ENCODE results near the gene CFTR. TPM values are rescaled to one million over a fixed set of nuclear protein-coding genes. Genes with fewer than 3 reads are reported as not detected.

CFTR gene
- total and polyA plus RNA-seq, 7 experiments from 2014 or later: not detected

DNA sequence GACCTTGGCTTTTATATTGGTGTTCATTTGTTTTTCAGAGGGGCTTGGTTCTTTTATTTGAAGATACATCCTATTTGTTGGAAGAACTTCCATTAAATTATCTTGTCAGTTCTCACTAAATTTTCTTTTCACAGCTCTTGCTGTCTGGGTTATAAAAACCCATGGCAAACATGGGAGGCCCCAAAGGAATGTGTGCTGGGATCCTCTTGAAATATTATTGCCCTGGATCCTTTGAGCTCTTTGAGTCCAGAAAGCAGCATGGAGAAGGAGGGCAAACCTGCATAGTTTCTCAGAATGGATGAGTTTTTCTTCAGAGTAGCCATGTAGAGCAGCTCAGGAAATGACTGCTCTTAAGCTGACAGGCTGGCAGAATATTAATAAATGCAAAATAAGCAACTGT, 206.0 kb downstream of the CFTR start:
- CTCF ChIA-PET: no interaction called here

DNA sequence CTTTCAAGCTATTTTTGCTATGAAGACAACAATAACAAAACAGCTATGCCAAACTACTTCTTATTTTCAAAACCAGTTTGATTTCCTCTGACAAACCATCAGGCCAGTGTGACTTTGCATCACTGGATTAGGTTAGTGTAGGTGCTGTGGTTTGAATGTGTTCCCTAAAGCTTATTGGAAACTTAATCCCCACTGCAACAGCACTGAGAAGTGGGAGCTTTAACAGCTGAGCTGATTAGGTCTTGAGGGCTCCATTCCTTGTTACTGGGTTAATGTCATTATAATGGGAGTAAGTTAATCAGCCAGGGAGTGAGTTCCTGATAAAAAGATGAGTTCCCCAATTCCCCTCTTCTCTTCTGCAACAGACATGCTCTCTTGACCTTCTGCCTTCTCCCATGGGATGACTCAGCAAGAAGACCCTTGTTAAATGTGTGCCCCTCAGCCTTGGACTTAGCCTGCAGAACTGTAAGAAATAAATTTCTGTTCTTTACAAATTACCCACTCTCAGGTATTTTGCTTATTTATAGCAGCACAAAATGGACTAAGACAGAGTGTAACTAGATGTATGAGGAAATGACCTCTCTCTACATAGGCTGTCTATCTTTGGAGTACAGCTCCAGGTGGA, 206.6 kb downstream of the CFTR start:
- Mint-ChIP-seq H3K4me3 (no peak overlapping the region), H3K4me1 (no peaks in the 10 kb centered on the region), H3K9me3 (peaks cover 0 to 10% (median 0%) of the 10 kb centered on the region in 11 donors), H3K36me3 (no peaks in the 10 kb centered on the region), H3K27ac (no peak overlapping the region), H3K27me3 (peaks cover 0 to 7% (median 0%) of the 10 kb centered on the region in 5 donors)
- intact Hi-C loops (cut with micrococcal nuclease): no loop called here
- no peaks in the 10 kb centered on the region for H3K27me3 ChIP-seq (ENCODE audit: control insufficient read depth in 2 of 2, insufficient read depth in 2 of 2, low read length in 2 of 2)
- DNase-seq (no peak), ATAC-seq (no peak)
- ChIA-PET POLR2A (no interaction called here), CTCF (no interaction called here)
- H3K4me1 ChIP-seq (ENCODE audit: control insufficient read depth in 2 of 2, insufficient read depth in 2 of 2, low read length in 2 of 2): no peaks in the 10 kb centered on the region
- H3K36me3 ChIP-seq (ENCODE audit: control insufficient read depth in 2 of 3, insufficient read depth in 3 of 3, low read length in 3 of 3): no peaks in the 10 kb centered on the region
- no peak overlapping the region for H3K27ac ChIP-seq (ENCODE audit: low read depth, low read length)
- no peaks in the 10 kb centered on the region for H3K9me3 ChIP-seq (ENCODE audit: control insufficient read depth in 2 of 3, low read length in 3 of 3)
- H3K4me3 ChIP-seq (ENCODE audit: low read length): no peak overlapping the region

More for the DNA sequence above, 206.0 kb downstream of the CFTR start:
- H3K36me3 Mint-ChIP-seq: no peaks in the 10 kb centered on the region
- no peak overlapping the region for H3K4me3 Mint-ChIP-seq
- POLR2A ChIA-PET: no interaction called here
- H3K4me3 ChIP-seq (ENCODE audit: low read length): no peak overlapping the region
- no peak for DNase-seq
- H3K4me1 Mint-ChIP-seq: no peaks in the 10 kb centered on the region
- no peak for ATAC-seq
- no peak overlapping the region for H3K27ac ChIP-seq (ENCODE audit: low read depth, low read length)
- H3K27me3 ChIP-seq (ENCODE audit: control insufficient read depth in 2 of 2, insufficient read depth in 2 of 2, low read length in 2 of 2): no peaks in the 10 kb centered on the region
- no peaks in the 10 kb centered on the region for H3K4me1 ChIP-seq (ENCODE audit: control insufficient read depth in 2 of 2, insufficient read depth in 2 of 2, low read length in 2 of 2)
- no peak overlapping the region for H3K27ac Mint-ChIP-seq
- H3K36me3 ChIP-seq (ENCODE audit: control insufficient read depth in 2 of 3, insufficient read depth in 3 of 3, low read length in 3 of 3): no peaks in the 10 kb centered on the region
- peaks cover 0 to 7% (median 0%) of the 10 kb centered on the region in 5 donors for H3K27me3 Mint-ChIP-seq
- H3K9me3 Mint-ChIP-seq: peaks cover 0 to 10% (median 0%) of the 10 kb centered on the region in 11 donors
- H3K9me3 ChIP-seq (ENCODE audit: control insufficient read depth in 2 of 3, low read length in 3 of 3): no peaks in the 10 kb centered on the region
- intact Hi-C loops (cut with micrococcal nuclease): no loop called here

DNA sequence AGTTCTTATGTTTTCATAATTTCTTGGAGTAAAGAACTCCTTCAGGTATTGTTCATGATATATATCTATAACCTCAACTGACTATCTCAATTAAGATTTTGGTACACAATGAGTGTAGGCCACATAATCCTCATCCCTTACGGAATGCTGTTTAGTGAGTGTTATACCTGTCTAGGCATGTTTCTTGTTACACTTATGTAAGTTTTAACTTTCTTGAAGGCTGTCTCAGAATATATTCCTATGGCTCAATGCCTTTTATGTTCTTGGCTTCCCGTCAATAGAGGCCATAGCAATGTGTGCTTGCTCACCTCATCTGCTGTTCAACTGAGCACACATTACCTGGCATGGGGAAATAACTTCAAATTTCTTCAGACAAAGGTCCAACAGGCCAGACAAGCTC, 208.3 kb downstream of the CFTR start:
- ChIA-PET CTCF (no interaction called here), POLR2A (no interaction called here)
- Histone ChIP-seq H3K4me3 (ENCODE audit: low read length) (no peak overlapping the region), H3K27ac (ENCODE audit: low read depth, low read length) (no peak overlapping the region), H3K27me3 (ENCODE audit: control insufficient read depth in 2 of 2, insufficient read depth in 2 of 2, low read length in 2 of 2) (no peaks in the 10 kb centered on the region), H3K4me1 (ENCODE audit: control insufficient read depth in 2 of 2, insufficient read depth in 2 of 2, low read length in 2 of 2) (no peaks in the 10 kb centered on the region), H3K9me3 (ENCODE audit: control insufficient read depth in 2 of 3, low read length in 3 of 3) (no peaks in the 10 kb centered on the region), H3K36me3 (ENCODE audit: control insufficient read depth in 2 of 3, insufficient read depth in 3 of 3, low read length in 3 of 3) (no peaks in the 10 kb centered on the region)
- H3K36me3 Mint-ChIP-seq: no peaks in the 10 kb centered on the region
- peaks cover 0 to 10% (median 2%) of the 10 kb centered on the region in 11 donors for H3K9me3 Mint-ChIP-seq
- ATAC-seq (no peak), DNase-seq (no peak)
- H3K4me1 Mint-ChIP-seq: no peaks in the 10 kb centered on the region
- H3K27me3 Mint-ChIP-seq: peaks cover 0 to 7% (median 0%) of the 10 kb centered on the region in 5 donors
- intact Hi-C loops (cut with micrococcal nuclease): no loop called here
- no peak overlapping the region for H3K4me3 Mint-ChIP-seq
- H3K27ac Mint-ChIP-seq: no peak overlapping the region

DNA sequence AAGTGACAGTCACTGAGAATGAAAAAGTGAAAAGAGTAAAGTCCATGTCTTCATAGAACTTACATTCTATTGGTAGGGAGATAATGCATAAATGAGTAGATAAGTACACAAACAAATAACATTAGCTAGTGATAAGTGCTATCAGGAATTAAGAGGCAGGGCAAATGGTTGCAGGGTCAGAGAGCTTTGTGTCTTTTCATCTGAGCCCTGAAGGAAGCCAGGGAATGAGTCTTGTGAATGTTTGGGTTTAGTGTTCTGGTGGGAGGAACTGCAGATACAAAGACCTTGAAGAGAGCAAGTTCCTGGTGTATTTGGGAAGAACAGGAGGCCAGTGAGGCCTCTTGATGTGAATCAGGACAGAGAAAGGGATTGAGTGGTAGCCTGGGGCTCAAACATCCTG, 209.6 kb downstream of the CFTR start:
- Histone ChIP-seq H3K4me1 (ENCODE audit: control insufficient read depth in 2 of 2, insufficient read depth in 2 of 2, low read length in 2 of 2) (no peaks in the 10 kb centered on the region), H3K36me3 (ENCODE audit: control insufficient read depth in 2 of 3, insufficient read depth in 3 of 3, low read length in 3 of 3) (no peaks in the 10 kb centered on the region), H3K27ac (ENCODE audit: low read depth, low read length) (no peak overlapping the region), H3K27me3 (ENCODE audit: control insufficient read depth in 2 of 2, insufficient read depth in 2 of 2, low read length in 2 of 2) (no peaks in the 10 kb centered on the region), H3K4me3 (ENCODE audit: low read length) (no peak overlapping the region), H3K9me3 (ENCODE audit: control insufficient read depth in 2 of 3, low read length in 3 of 3) (no peaks in the 10 kb centered on the region)
- Mint-ChIP-seq H3K36me3 (no peaks in the 10 kb centered on the region), H3K27me3 (peaks cover 0 to 7% (median 0%) of the 10 kb centered on the region in 5 donors), H3K9me3 (peaks cover 0 to 10% (median 4%) of the 10 kb centered on the region in 11 donors), H3K4me1 (no peaks in the 10 kb centered on the region), H3K4me3 (no peak overlapping the region), H3K27ac (no peak overlapping the region)
- intact Hi-C loops (cut with micrococcal nuclease): no loop called here
- ChIA-PET POLR2A (no interaction called here), CTCF (no interaction called here)
- ATAC-seq: no peak
- DNase-seq: no peak

DNA sequence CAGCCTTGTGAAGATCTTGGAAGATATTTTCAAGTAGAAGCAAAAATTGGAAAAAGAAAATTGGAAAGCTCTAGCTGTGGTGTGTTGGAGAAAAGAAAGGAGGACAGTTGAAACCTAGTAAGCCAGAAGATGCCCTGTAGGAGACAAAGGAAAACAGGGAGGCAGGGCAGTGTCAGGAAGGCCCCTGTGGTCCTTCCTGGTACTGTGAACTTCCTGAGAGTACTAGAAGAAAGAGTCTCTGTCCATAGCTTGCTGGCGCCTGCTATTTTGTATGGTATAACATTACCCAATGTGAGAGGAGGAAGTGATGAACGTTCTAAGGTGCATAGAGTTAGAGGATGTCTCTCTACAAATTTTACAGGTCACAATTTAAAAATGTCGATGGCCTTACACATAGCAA, 210.3 kb downstream of the CFTR start:
- POLR2A ChIA-PET: no interaction called here
- no peak for ATAC-seq
- peaks cover 0 to 10% (median 4%) of the 10 kb centered on the region in 11 donors for H3K9me3 Mint-ChIP-seq

DNA sequence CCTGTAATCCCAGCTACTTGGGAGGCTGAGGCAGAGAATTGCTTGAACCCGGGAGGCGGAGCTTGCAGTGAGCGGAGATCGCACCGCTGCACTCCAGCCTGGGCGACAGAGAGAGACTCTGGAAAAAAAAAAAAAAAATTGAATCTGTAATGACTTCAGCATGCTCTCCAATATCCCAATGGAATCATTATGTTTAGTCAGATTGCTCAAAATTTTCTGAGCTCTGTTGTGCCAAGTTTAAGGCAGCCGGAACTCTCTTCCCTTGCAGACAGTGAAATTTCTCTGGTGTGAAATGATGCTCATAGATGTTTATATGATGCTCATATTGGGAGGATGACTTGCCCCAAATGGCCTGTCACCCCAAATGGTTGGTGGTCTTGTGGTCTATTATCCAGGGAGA, 212.5 kb downstream of the CFTR start:
- no peaks in the 10 kb centered on the region for H3K4me1 Mint-ChIP-seq
- H3K27ac Mint-ChIP-seq: no peak overlapping the region
- intact Hi-C loops (cut with micrococcal nuclease): no loop called here
- Histone ChIP-seq H3K27ac (ENCODE audit: low read depth, low read length) (no peak overlapping the region), H3K4me3 (ENCODE audit: low read length) (no peak overlapping the region), H3K4me1 (ENCODE audit: control insufficient read depth in 2 of 2, insufficient read depth in 2 of 2, low read length in 2 of 2) (no peaks in the 10 kb centered on the region), H3K9me3 (ENCODE audit: control insufficient read depth in 2 of 3, low read length in 3 of 3) (no peaks in the 10 kb centered on the region), H3K27me3 (ENCODE audit: control insufficient read depth in 2 of 2, insufficient read depth in 2 of 2, low read length in 2 of 2) (no peaks in the 10 kb centered on the region), H3K36me3 (ENCODE audit: control insufficient read depth in 2 of 3, insufficient read depth in 3 of 3, low read length in 3 of 3) (no peaks in the 10 kb centered on the region)
- POLR2A ChIA-PET: no interaction called here
- DNase-seq (no peak), ATAC-seq (no peak)
- H3K27me3 Mint-ChIP-seq: peaks cover 0 to 7% (median 0%) of the 10 kb centered on the region in 5 donors
- no peaks in the 10 kb centered on the region for H3K36me3 Mint-ChIP-seq
- CTCF ChIA-PET: no interaction called here
- no peak overlapping the region for H3K4me3 Mint-ChIP-seq
- H3K9me3 Mint-ChIP-seq: peaks cover 0 to 10% (median 4%) of the 10 kb centered on the region in 11 donors

More for the DNA sequence above, 210.3 kb downstream of the CFTR start:
- Mint-ChIP-seq H3K4me1 (no peaks in the 10 kb centered on the region), H3K36me3 (no peaks in the 10 kb centered on the region), H3K27me3 (peaks cover 0 to 7% (median 0%) of the 10 kb centered on the region in 5 donors), H3K27ac (no peak overlapping the region), H3K4me3 (no peak overlapping the region)
- H3K4me1 ChIP-seq (ENCODE audit: control insufficient read depth in 2 of 2, insufficient read depth in 2 of 2, low read length in 2 of 2): no peaks in the 10 kb centered on the region
- H3K4me3 ChIP-seq (ENCODE audit: low read length): no peak overlapping the region
- H3K27ac ChIP-seq (ENCODE audit: low read depth, low read length): no peak overlapping the region
- CTCF ChIA-PET: no interaction called here
- H3K27me3 ChIP-seq (ENCODE audit: control insufficient read depth in 2 of 2, insufficient read depth in 2 of 2, low read length in 2 of 2): no peaks in the 10 kb centered on the region
- no peaks in the 10 kb centered on the region for H3K9me3 ChIP-seq (ENCODE audit: control insufficient read depth in 2 of 3, low read length in 3 of 3)
- intact Hi-C loops (cut with micrococcal nuclease): no loop called here
- DNase-seq: no peak
- no peaks in the 10 kb centered on the region for H3K36me3 ChIP-seq (ENCODE audit: control insufficient read depth in 2 of 3, insufficient read depth in 3 of 3, low read length in 3 of 3)

DNA sequence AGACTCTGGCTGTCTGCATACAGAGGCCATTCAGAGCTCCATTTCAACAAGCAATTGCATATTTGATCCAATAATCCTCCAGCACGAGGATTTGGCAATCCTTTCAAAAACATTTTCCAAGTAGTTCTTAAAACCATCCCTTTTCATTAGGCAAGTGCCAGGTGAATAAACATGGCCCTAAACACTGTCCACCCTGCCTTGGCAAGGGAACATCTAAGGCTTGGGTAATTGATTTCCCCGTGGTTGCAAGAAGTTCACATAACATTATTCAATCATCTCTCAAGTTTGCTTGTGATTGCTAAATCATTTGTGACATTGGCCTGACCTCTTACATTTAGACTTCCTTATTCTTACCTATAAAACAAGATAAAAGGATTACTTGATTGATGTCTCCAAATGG, 218.2 kb downstream of the CFTR start:
- Histone ChIP-seq H3K4me3 (ENCODE audit: low read length) (no peak overlapping the region), H3K27ac (ENCODE audit: low read depth, low read length) (no peak overlapping the region), H3K27me3 (ENCODE audit: control insufficient read depth in 2 of 2, insufficient read depth in 2 of 2, low read length in 2 of 2) (no peaks in the 10 kb centered on the region), H3K36me3 (ENCODE audit: control insufficient read depth in 2 of 3, insufficient read depth in 3 of 3, low read length in 3 of 3) (no peaks in the 10 kb centered on the region), H3K4me1 (ENCODE audit: control insufficient read depth in 2 of 2, insufficient read depth in 2 of 2, low read length in 2 of 2) (no peaks in the 10 kb centered on the region), H3K9me3 (ENCODE audit: control insufficient read depth in 2 of 3, low read length in 3 of 3) (no peaks in the 10 kb centered on the region)
- Mint-ChIP-seq H3K4me1 (no peaks in the 10 kb centered on the region), H3K9me3 (peaks cover 0 to 9% (median 0%) of the 10 kb centered on the region in 11 donors), H3K27ac (no peak overlapping the region), H3K4me3 (no peak overlapping the region), H3K36me3 (no peaks in the 10 kb centered on the region), H3K27me3 (no peaks in the 10 kb centered on the region)
- CTCF ChIA-PET: no interaction called here
- POLR2A ChIA-PET: no interaction called here
- intact Hi-C loops (cut with micrococcal nuclease): no loop called here
- ATAC-seq: no peak
- no peak for DNase-seq

All from naive thymus-derived CD4-positive, alpha-beta T cell (primary cell).